ENCODE data around the gene TLK1. TPM values are rescaled to one million over a fixed set of nuclear protein-coding genes. Genes with fewer than 3 reads are reported as not detected.

TLK1 gene
- total and polyA plus RNA-seq, 12 donors, result 5.8 to 41.8 (median 31.1) TPM

- Histone ChIP-seq H3K4me3 (no peak overlapping the region), H3K27me3 (no peaks in the 10 kb centered on the region), H3K36me3 (no peaks in the 10 kb centered on the region), H3K9me3 (no peaks in the 10 kb centered on the region), H3K27ac (no peak overlapping the region), H3K4me1 (peaks cover 0 to 14% (median 10%) of the 10 kb centered on the region in 9 donors)
- WGBS, 2 donors, result 87 to 89% methylated on average over 4 of the region's 4 CpGs
- intact Hi-C loops (cut with DNase I), result loop anchor here in 3 of 10 donors (2.0 to 10.0 kb wide), 3 partner anchors 183 to 441 kb away; partner anchors contain the start of gene TLK1 (in 1 of the 3)
- ATAC-seq (no peak), DNase-seq (no peak)
- no peak for TF ChIP-seq CTCF (IDR thresholded peaks at IDR 0.05)
Measured at GRCh38 chr2:170975943-170976270, 184.8 kb downstream of the TLK1 start.

- Histone ChIP-seq H3K4me1 (peaks cover 0 to 14% (median 10%) of the 10 kb centered on the region in 9 donors), H3K36me3 (no peaks in the 10 kb centered on the region), H3K4me3 (no peak overlapping the region), H3K27me3 (no peaks in the 10 kb centered on the region), H3K27ac (no peak overlapping the region), H3K9me3 (no peaks in the 10 kb centered on the region)
- intact Hi-C loops (cut with DNase I), result loop anchor here in 3 of 10 donors (2.0 to 10.0 kb wide), 3 partner anchors 183 to 441 kb away; partner anchors contain the start of gene TLK1 (in 1 of the 3)
- DNase-seq (no peak), ATAC-seq (no peak)
- 91 to 92% methylated on average over 17 of the region's 17 CpGs for WGBS, 2 donors
- no peak for TF ChIP-seq CTCF (IDR thresholded peaks at IDR 0.05)
Measured at GRCh38 chr2:170975127-170975942, 185.4 kb downstream of the TLK1 start.

DNA sequence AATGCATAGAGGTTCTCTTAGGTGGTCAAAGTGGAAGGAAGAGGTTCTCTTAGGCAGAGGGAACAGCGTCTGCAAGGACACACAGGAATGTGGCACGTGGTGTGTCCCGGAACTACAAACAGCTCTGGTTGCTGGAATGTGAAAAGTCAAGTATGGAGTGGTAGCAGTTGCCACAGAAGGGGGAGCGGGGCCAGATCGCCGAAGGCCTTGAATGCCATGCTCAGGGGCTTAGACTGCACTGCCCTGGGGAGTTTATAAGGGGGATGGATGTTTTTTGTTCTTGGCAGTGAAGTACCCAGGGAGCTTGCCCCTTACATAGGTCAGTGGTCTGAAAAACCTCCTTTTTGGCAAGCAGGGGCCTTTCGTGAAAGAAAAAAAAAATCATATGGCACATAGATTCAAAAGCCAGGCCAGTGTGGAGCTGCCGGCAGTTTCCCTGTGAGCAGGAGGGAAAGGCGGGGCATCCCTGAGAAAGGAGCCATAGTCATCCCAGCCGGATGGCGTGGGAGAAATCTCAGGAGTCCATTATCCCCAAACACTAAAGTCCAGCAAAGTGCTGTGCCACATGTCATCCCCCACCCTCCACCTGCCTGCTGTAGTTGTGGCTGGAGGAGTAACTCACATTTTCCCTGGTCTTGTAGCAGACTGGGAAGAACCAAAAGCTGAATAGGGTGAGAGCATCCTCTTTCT is 186.2 kb downstream of the TLK1 start:
- Histone ChIP-seq H3K4me1 (peaks cover 0 to 14% (median 10%) of the 10 kb centered on the region in 9 donors), H3K36me3 (no peaks in the 10 kb centered on the region), H3K4me3 (peak overlapping the region in 9 of 10 donors; percentile 67 to 93 (median 72)), H3K9me3 (no peaks in the 10 kb centered on the region), H3K27me3 (no peaks in the 10 kb centered on the region), H3K27ac (peak overlapping the region in 5 of 10 donors; percentile 67 to 92 (median 82))
- ATAC-seq (peak in 2 of 8 donors; percentile 1 to 2), DNase-seq (no peak)
- intact Hi-C loops (cut with DNase I), result loop anchor here in 8 of 10 donors (2.0 to 10.0 kb wide), 9 partner anchors 113 to 448 kb away; partner anchors contain the start of gene TLK1 (in 2 of the 8)
- 73% methylated on average over 11 of the region's 11 CpGs for WGBS, 2 donors
- no peak for TF ChIP-seq CTCF (IDR thresholded peaks at IDR 0.05)

All from heart right ventricle (tissue), 16 donors.